GM19238 (cell line): ENCODE data around the gene SCN9A.
"Not testable (repeated sequence)": the region's sequence is repeated elsewhere in the genome, so short reads cannot be mapped to it uniquely, and the experiment has no call there.

Experiments used
- DNase-seq: peaks from one replicate; pipeline ENCODE4 v3.0.0; 2011; ENCODE audit warnings: low spot score; ENCODE audit not compliant: insufficient read length

Gene SCN9A

DNA sequence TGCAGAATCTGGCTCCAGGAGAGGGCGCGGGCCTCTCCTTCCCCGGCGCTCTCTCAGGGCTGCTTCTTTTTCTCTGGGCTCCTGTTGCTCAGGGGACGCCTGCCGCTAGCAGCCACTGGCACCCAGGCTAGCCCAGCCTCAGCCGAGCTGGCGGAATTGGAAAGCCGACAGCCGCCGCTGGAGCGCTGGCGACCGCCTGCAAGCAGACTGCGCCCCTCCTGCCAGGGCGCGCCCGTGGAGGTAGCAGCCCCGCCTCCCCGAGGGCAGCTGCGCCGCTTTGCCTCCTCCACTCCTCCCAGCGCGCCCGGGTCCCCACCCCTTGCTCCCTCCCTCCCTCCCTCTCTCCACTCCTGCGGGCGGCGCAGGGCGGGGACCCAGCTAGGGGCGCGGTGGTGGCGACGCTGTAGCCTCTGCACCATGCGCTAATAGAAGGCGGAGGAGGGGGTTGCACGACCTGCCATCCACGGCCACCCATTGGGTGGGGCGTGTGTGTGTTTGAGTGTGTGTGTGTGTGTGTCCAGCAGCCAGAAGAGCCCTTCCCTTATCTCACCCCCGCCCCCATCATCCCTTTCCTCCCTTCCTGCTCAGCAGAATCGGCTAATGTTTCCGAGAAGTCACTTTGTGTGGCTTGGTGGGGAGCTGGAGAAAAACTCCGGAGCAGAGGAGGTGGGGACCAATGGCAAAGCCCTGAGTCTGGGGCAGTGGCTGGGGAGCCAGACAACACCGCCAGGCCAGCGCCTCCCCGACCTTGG, at the start of gene SCN9A:
TSS of gene SCN9A (minus strand) at position 209 of the 752 bp plus-strand sequence. CDS start 64,188 bp downstream, outside the sequence.
- no peak for DNase-seq

DNA sequence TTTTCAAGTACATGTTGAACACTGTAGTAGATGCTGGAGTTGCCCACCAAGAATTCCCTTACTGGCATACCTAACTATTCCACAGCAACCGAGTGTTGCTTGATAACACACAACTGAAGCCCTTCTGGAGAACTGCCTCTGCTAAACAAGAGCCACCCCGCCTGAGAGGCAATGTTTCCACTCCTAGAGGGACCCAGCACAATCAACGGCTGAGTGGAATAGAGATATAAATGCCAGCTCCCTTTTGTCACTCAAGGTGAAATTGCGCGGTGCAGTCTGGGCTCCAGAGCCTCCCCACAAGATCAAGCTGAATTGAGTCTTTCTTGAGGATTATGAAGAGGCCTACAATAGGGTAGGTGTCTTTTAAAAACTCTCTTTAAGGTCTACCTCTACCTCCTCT, 49.1 kb upstream of the SCN9A start:
- DNase-seq: no peak

DNA sequence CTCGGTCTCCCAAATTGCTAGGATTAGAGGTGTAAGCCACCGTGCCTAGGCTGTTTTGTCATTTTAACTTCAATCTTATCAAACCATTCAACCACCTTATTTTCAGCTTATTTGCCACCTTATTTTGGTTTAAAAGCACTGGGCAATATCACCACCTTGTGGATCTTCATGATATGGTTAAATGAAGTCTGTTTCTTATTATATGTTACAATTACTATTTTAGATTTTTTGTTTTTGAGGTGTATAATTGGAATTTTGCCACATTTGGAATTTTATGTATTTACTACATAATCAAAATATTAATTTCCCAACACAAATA, 43.8 kb upstream of the SCN9A start:
- no peak for DNase-seq

DNA sequence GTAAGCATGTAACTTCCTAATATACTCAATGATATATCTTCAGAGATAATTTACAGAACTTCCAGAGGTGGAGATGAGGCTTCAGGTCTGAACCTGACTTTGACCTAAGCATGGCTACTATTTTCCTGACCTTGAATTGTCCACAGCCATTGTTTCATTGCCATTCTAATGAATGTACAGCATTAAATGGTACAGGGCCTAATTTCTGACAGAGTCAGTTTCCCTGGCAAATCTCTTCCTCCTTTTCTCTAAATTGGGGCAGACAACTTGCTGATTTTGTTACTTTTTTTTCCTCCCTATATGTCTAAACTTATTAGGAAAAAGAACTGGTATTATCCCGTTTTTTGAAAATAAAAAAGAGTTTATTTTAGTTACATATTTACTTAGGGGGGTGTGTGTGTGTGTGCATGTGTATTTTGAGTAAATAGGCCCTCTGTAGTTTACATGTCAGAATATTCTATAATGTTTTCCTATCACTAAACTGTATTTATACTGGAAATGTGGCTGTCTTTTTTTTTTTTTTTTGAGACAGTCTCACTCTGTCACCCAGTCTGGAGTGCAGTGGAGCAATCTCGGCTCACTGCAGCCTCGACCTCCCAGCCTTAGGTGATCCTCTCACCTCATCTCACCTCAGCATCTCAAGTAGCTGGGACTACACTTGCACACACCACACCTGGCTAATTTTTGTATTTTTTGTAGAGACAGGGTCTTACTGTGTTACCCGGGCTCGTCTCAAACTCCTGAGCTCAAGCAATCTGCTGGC, 43.3 kb upstream of the SCN9A start:
- DNase-seq: no peak

DNA sequence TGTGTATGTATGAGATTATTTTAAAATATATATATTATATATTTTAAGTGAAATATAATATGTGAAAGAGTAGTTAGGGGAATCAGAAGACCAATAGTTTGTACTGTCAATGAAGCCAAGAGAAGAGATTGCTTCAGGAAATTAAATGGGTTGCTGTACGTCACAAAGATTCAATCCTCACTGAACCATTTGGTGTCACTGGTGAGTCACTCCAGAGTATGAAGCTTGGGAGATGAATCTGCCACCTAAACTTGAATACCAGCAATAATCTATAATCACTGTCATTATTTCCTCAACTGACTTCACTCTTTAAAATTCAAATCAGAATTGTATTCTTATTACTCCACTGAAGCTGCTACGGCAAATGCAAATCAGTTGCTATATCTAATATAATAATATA, 41.9 kb upstream of the SCN9A start:
- no peak for DNase-seq

DNA sequence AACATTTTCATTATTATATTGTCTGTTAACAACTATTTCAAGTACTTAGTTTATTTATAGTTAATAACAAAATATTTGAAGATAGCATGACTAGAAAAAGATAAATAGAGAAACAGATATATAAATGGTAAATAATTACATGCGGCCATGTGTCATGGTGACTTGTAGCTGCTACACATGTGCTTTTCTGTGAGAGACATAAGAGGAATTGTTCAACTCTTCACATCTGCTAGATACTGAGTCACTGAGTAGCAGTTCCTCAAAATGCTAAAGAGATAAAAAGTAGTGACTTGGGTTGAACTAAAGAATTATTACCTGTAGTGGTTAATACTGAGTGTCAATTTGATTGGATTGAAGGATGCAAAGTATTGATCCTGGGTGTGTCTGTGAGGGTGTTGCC, 37.5 kb upstream of the SCN9A start:
- DNase-seq: no peak

DNA sequence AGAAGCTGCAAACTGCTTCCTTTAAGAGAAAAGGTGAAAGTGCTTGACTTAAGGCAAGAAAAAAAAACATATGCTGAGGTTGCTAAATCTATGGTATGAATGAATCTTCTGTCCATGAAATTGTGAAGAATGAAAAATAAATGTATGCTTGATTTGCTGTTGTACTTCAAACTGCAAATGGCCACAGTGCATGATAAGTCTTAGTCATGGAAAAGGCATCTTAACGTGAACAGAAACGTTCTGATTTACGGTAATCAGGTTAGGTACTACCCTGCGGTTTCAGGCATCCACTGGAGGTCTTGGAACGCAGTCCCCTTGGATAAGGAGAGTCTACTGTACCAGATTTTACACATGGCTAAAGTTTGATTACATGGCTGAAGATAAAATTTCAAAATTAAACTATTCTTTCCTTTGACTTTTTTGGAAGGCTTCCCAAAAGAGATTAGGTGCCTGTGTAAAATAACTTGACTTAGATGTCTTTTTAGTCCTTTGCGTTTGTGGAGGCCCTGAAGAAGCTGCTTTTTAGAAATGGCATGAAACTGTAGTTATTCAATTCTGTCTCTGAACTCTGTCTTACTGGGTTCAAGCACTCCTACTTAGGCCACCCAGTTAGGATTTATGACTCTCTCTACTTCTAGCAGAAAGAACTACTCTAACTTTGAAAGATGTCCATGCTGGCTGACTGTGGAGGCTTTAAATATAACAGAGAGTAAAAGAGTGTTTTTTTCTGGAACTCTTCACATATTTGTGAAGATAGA, 35.9 kb upstream of the SCN9A start:
- no peak for DNase-seq

DNA sequence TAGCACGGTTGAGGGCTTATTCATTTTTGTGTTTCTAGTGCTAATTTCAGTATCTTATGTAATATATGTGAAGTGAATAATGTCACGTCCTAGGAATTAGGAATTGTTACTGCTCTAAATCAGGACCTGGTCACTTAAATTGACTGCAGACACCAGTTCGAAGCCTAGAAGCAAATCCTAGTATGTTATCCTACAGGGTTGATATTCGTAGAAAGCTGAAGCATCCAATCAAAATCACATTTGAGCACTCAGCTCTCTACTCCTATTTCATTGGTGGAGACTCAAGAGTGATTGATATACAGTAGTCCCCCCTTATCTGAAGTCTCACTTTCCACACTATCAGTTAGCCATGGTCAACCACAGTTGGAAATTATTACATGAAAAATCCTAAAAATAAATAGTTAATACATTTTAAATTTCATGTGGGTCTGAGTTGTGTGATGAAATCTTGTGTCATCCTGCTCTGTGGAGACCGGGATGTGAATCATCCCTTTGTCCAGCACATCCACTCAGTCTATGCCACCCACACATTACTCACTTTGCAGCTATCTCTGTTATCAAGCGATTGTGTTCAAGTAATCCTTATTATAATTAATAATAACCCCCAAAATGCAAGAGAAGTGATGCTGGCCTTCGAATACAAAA, 35.2 kb upstream of the SCN9A start:
- no peak for DNase-seq

DNA sequence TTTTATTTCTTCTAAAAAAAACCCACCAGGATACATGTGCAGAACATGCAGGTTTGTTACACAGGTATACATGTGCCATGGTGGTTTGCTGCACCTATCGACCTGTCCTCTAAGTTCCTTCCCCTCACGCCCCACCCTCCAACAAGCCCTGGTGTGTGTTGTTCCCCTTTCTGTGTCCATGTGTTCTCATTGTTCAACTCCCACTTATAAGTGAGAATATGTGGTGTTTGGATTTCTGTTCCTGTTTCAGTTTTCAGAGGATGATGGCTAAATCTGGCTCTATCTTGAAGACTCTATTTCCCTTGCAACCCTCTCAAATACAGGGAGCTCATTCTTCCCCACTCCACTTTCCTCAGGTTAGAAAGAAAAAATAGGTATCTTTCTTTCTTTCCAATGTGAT, 32.0 kb upstream of the SCN9A start:
- DNase-seq: not testable (repeated sequence)

DNA sequence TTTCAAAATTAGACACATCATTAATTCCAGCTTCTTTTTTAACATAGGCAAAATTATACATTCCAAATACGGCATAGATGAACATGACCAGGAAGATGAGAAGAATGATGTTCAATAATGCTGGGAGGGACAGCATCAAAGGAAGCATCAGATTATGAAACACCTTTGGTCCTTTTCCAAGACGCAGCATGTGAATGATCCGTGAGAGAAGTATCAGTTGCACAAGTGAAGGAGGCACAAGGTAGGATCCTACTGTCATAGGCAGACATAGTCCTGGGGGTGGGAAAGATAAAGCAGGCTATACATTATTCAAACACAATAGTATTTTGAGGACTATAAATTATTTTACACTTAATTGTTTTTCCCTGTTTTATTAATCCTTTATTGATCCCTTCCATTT, 30.6 kb upstream of the SCN9A start:
- no peak for DNase-seq

DNA sequence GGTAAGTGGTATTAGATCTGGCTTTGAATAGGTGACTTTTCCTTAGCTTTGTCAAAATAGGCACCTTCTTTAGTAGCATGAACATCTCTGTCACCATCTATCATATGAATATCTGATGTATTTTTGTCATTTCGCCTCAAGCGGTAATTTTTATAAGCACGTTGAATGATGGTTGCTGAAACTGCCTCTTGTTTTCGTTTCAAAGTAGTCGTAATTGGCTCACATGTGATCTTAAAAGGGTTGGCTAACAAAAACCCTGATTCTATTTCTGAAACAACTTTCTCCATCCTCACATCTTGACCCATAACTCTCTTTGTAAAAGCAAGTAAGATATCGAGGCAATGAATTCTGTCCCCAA, 29.8 kb upstream of the SCN9A start:
- DNase-seq: no peak

DNA sequence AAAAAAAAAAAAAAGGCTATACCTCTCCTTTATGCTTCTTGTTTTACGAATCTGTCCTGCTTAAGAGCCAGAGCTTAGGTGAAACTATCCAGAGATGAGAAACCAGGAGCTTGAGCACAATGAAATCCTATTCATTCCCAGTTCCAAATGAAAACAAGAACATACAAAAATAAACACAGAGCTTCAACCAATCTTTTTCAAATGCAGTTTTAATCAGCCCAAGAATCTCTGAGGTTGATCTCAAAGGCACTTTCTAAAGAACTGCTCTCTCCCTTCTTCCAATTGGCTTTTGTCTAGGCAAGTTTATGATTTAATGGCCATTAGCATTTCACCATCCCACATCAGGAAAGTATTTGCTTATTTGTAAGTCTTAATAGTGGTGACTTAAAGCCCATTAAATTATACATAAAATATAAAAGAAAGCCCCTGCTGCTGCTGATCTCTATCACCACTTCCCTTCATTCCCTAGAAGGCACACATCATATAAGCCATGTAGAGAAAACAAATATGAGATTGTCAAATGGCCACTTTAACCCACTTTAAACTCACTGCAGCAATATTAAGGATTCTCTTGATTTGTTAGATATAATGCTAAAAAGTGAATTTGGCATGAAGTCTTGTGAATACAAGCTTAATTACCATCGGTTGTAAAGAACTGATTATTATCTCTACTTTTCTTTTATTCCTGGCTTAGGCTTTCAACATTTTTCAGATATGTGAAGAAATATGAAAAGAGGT, 29.3 kb upstream of the SCN9A start:
- DNase-seq: no peak

DNA sequence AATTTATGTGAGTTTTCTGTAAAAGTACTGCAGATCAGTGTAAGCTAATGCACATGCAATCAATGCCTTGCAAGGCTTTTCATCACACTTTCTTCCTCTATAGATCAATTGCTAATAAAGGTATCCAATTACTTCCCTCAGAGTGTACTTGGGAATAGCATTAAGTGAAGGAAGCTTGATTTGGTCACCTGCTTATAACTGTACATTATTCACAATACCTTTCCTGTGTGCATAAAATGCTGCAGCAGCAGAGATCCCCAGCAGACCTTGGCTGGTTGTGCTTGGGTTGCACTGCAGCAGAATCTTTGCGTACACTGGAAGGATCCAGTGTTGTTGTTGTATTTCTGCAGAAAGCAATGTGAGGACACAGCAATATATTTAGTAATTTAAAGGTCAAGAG, 18.5 kb upstream of the SCN9A start:
- DNase-seq: no peak

DNA sequence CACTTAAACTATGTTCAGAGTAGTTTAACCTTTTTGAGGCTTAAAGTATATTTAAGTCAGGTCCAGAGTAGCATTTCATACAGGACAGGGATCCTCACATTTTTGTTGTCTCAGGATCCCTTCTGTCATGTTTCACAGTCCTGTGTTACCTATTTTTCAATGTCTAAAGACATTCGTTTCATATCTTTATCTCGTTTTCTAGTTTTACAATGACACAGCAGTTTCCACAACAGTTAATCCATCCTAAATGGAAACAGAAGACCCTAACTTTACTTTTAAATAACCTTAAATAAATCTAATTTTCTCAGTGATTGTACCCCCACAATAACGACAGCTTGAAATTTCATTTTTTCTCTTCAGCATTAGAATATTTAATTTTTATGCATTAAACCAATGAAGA, 17.3 kb upstream of the SCN9A start:
- DNase-seq: no peak

DNA sequence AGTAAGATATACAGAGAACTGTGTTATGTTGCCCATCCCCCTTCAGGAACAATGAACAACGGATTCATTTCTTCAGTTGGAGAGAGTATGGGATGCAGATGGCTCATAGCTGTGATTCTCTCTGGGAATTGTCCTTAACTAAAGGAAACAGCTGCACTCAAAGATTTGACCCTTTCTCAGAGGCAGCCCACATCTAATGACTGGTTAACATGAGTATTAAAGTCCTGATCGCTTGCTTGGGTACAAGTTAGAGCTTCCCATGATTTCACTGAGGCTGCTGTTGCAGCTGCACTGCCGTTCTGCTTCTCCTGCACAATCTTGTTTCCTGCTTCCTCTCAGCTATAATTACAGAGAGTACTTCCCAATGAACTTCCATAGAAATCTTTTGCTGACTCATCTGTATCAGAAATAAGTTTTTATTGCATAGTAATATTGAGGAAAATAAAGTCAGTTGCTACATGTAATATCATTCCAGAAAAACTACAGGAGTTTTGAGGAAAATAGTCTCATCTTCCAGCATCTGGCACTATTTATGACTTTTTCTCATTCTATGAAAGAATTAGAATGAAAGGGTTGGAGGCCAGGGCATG, 12.8 kb upstream of the SCN9A start:
- DNase-seq: no peak

DNA sequence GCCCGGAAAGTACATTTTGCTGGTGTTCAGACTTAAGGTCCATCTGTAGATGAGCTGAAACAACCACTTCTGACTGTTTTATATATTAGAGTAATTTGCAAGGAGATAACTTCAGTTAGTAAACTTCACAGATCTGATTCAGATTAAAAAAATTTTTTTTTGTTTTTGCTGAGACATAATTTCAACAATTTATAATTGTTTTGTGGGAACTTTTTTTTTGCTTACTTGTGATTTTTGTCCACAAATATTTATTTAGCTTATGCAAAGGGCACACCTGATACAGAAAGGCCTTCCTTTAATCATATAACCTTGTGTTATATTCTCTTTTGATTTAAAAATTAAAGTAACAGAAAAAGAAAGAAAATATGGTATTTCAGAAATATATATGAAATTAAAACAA, 9.6 kb upstream of the SCN9A start:
- no peak for DNase-seq

DNA sequence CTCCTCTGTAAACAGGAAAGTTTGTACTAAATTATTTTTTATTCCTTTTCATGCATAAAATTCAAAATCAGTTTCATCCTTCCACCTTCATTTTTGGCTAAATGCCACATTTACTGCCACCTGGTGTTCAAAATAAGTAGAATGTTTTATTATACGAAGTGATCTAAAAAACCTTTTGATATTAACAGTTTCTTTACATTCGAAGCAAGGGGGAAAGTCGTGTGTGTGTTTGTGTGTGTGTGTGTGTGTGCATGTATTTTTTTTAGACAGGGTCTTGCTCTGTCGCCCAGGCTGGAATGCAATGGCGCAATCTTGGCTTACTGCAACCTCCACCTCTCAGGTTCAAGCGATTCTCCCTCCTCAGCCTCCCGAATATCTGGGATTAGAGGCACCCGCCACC, 9.0 kb upstream of the SCN9A start:
- DNase-seq: no peak

DNA sequence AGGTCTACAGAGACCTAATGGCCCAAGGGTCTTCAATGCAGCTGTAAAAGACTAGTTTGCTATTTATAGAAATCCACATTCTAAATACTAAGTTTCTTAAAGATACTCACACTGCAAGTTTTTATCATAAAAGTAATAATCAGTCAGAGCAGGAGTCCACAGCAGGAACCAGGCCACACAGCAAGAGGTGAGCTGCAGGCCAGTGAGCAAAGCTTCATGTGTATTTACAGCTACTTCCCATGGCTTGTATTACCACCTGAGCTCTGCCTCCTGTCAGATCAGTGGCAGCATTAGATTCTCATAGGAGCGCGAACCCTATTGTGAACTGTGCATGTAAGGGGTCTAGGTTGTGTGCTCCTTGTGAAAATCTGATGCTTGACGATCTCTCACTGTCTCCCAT, 6.7 kb upstream of the SCN9A start:
- no peak for DNase-seq

DNA sequence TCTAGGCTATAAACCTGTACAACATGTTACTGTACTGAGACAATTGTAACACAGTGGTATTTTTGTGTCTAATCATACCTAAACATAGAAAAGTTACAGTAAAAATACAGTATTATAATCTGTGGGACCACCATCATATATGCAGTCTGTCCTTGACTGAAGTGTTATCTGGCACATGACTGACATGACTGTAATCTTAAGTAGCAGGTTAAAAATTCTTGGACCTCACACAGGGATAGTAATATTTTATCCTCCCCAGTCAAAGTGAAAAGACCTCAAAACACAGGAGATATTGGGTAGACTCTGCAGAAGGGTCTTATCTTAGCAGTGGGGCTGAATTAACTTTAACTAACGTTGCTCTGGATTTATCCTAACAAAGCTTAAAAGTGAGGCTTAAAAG, 4.9 kb upstream of the SCN9A start:
- no peak for DNase-seq

DNA sequence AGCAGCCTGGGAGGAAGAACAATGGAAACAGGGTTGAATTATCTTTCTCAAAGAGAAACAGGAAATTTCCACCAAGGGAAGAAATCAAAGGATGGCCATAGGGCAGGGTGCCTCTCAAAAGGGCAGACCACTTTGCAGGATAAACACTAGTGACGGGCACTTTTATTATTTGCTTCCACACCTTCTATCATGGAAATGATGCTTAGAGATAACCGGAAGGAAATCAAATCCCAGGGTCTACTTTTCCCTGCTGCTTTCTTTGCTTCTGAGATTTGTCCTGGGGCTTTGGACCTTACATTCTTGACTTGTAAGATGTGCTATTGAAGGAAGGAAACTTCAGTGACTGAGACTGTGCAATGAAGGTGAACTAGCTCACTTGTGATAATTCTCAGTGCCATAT, 1.1 kb upstream of the SCN9A start:
- no peak for DNase-seq

DNA sequence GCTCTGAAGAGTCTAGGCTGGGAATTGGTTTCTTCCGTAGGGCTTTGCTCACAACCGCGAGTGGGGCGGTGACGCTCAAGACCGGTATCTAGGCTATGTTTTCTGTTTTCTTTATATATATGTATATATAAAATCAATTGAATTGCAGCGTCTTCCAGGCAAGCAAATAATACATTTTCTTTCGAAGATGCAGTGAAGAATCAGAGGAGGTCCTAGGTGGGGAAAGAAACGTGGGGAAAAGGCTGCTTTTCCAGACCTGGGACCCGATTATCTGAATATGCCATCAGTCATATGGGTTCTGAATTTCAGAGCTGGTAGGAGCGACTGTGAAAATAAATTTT, 714 bp upstream of the SCN9A start:
- DNase-seq: no peak
